Caco-2 (cell line): ENCODE data around the gene MCTP1. TPM values are rescaled to one million over a fixed set of nuclear protein-coding genes. Genes with fewer than 3 reads are reported as not detected.

Experiments
- BruUV-seq: library from RNA; stranded (reverse); fragments of 400-500 nt; replicated peaks from 2 replicates; lab custom pipeline; 2021; lab: Mats Ljungman, UMichigan
- CTCF ChIA-PET: fragments of 300-600 bp; sonication (Branson Sonifier 250); formaldehyde crosslinking; loops from one replicate; lab custom pipeline; 2022; ENCODE audit warnings: antibody characterized with exemption; lab: Charles Lee
- POLR2A ChIA-PET: fragments of 300-600 bp; sonication (Branson Sonifier 250); formaldehyde crosslinking; loops from one replicate; lab custom pipeline; 2022; ENCODE audit warnings: antibody characterized with exemption; lab: Charles Lee
- DNase-seq, 2 experiments: peaks; one replicate each; pipeline versions ENCODE4 v3.0.0 to v3.0.0-alpha.2; 2020 to 2022
- H3K27me3 ChIP-seq: replicated peaks from 2 replicates; pipeline ENCODE4 v1.6.0; 2011; ENCODE audit warnings: low read length; ENCODE audit not compliant: control insufficient read depth, insufficient read depth
- H3K36me3 ChIP-seq: 2 replicates; pipeline ENCODE4 v1.5.1; 2011; ENCODE audit warnings: low read length; ENCODE audit not compliant: control insufficient read depth, insufficient read depth
- H3K4me1 ChIP-seq: fragments of 250-450 bp; sonication (Bioruptor Pico); 2 replicates; pipeline ENCODE4 v1.5.1; 2020; ENCODE audit warnings: mild to moderate bottlenecking
- H3K4me3 ChIP-seq: 2 replicates; pipeline ENCODE4 v1.5.1; 2011; ENCODE audit warnings: low read depth, mild to moderate bottlenecking, control low read depth, low read length
- H3K9me3 ChIP-seq: fragments of 250-450 bp; sonication (Bioruptor Pico); 2 replicates; pipeline ENCODE4 v1.5.1; 2020; ENCODE audit warnings: mild to moderate bottlenecking, moderate library complexity
- H3K27ac Mint-ChIP-seq: one replicate; pipeline ENCODE4 v1.8.0; 2022; ENCODE audit warnings: mixed read lengths; ENCODE audit not compliant: unreplicated experiment
- H3K27me3 Mint-ChIP-seq: one replicate; pipeline ENCODE4 v1.8.0; 2022; ENCODE audit warnings: mixed read lengths; ENCODE audit not compliant: insufficient read depth, unreplicated experiment
- H3K36me3 Mint-ChIP-seq: one replicate; pipeline ENCODE4 v1.8.0; 2022; ENCODE audit warnings: mild to moderate bottlenecking, mixed read lengths; ENCODE audit not compliant: insufficient read depth, unreplicated experiment
- H3K4me1 Mint-ChIP-seq: one replicate; pipeline ENCODE4 v1.8.0; 2022; ENCODE audit warnings: low read depth, mixed read lengths; ENCODE audit not compliant: unreplicated experiment
- H3K4me3 Mint-ChIP-seq: one replicate; pipeline ENCODE4 v1.8.0; 2022; ENCODE audit warnings: mild to moderate bottlenecking, moderate library complexity, mixed read lengths; ENCODE audit not compliant: unreplicated experiment
- H3K9me3 Mint-ChIP-seq: one replicate; pipeline ENCODE4 v1.8.0; 2022; ENCODE audit warnings: mixed read lengths; ENCODE audit not compliant: unreplicated experiment
- intact Hi-C: fragments of 100-400 bp; cut with micrococcal nuclease; formaldehyde crosslinking; loops from one replicate; pipeline ENCODE4 v1.10.0; 2022; ENCODE audit not compliant: unreplicated experiment
- total RNA-seq: library from RNA; stranded (reverse); gene quantifications from 2 replicates; pipeline ENCODE4 v1.2.3, GENCODE V29; 2022
- TF ChIP-seq, protein P1 (sequence below), 2 experiments: fragments of 200-600 bp in 1 of 2; IDR thresholded peaks; 1 replicate in 1 of 2; 2 replicates in 1 of 2; pipeline versions ENCODE4 v1.5.1 to v1.8.0; 2011 to 2022; ENCODE audit warnings: antibody characterized with exemption in 1 of 2, control low read depth in 1 of 2, inconsistent platforms in 1 of 2, low read depth in 1 of 2, low read length in 1 of 2, mild to moderate bottlenecking in 1 of 2, moderate library complexity in 1 of 2; ENCODE audit not compliant: insufficient read depth in 1 of 2, severe bottlenecking in 1 of 2, unreplicated experiment in 1 of 2

MCTP1 gene
- total RNA-seq, 1 experiment from 2014 or later: 3.2 TPM

DNA sequence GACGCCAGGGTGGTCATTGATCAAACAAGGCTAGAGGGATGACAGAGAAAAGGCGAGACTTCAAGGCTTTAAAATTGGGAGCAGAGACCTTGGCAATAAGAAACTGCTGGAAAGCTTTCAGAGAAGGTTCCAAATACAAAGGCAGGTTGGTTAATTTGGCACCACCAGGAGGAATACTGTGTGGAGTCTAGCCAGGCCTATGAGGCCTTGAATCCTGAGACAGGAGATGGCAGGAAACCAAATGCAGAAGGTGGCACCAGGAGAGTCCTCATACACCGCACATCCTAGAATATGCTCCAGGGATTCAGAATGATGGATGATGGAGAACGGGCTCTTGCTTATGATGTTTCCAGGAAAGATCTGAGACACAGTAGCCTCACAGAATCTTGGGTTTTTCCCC lies 90.0 kb downstream of the MCTP1 start:
- Mint-ChIP-seq H3K4me3 (no peak overlapping the region), H3K4me1 (no peaks in the 10 kb centered on the region), H3K9me3 (no peaks in the 10 kb centered on the region), H3K27ac (no peak overlapping the region), H3K36me3 (no peaks in the 10 kb centered on the region), H3K27me3 (no peaks in the 10 kb centered on the region)
- Histone ChIP-seq H3K4me1 (no peaks in the 10 kb centered on the region), H3K27me3 (no peaks in the 10 kb centered on the region), H3K9me3 (no peaks in the 10 kb centered on the region), H3K36me3 (no peaks in the 10 kb centered on the region), H3K4me3 (no peak overlapping the region)
- TF ChIP-seq, protein P1, sequence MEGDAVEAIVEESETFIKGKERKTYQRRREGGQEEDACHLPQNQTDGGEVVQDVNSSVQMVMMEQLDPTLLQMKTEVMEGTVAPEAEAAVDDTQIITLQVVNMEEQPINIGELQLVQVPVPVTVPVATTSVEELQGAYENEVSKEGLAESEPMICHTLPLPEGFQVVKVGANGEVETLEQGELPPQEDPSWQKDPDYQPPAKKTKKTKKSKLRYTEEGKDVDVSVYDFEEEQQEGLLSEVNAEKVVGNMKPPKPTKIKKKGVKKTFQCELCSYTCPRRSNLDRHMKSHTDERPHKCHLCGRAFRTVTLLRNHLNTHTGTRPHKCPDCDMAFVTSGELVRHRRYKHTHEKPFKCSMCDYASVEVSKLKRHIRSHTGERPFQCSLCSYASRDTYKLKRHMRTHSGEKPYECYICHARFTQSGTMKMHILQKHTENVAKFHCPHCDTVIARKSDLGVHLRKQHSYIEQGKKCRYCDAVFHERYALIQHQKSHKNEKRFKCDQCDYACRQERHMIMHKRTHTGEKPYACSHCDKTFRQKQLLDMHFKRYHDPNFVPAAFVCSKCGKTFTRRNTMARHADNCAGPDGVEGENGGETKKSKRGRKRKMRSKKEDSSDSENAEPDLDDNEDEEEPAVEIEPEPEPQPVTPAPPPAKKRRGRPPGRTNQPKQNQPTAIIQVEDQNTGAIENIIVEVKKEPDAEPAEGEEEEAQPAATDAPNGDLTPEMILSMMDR (IDR thresholded peaks at IDR 0.05; ENCODE audit: insufficient read depth in 1 of 2, low read depth in 1 of 2, low read length in 1 of 2, severe bottlenecking in 1 of 2, unreplicated experiment in 1 of 2): no peak
- BruUV-seq: no TSS peak
- intact Hi-C loops: no loop called here
- DNase-seq: no peak
- ChIA-PET CTCF (no interaction called here), POLR2A (no interaction called here)

DNA sequence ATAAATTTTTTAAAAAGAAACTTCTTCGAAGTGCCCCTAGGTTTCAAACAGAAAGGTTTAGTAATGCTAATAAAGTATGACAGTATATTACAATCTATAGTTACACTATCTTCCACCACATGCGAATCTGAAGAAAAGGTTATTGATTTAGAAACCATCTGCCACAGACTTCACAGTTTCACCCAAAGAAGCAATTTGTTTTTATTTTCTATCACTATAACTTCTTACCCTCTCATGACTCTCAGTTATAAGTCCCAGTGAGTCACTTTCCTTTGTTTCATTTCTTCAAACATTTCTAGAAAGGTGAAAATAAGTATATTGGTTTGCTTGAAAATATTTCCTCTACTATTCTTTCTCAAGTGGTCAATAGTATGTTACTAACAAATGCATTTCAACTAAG lies 93.6 kb downstream of the MCTP1 start:
- CTCF ChIA-PET: no interaction called here
- H3K4me3 Mint-ChIP-seq: no peak overlapping the region
- no TSS peak for BruUV-seq
- peaks cover 3% of the 10 kb centered on the region for H3K27me3 Mint-ChIP-seq
- no peaks in the 10 kb centered on the region for H3K9me3 Mint-ChIP-seq
- no peaks in the 10 kb centered on the region for H3K36me3 Mint-ChIP-seq
- DNase-seq: no peak
- H3K4me1 ChIP-seq: no peaks in the 10 kb centered on the region
- H3K27me3 ChIP-seq: no peaks in the 10 kb centered on the region
- no peak overlapping the region for H3K4me3 ChIP-seq
- POLR2A ChIA-PET: no interaction called here
- no peaks in the 10 kb centered on the region for H3K9me3 ChIP-seq
- H3K36me3 ChIP-seq: no peaks in the 10 kb centered on the region
- TF ChIP-seq, protein P1 (IDR thresholded peaks at IDR 0.05; ENCODE audit: insufficient read depth in 1 of 2, low read depth in 1 of 2, low read length in 1 of 2, severe bottlenecking in 1 of 2, unreplicated experiment in 1 of 2): no peak
- intact Hi-C loops: no loop called here
- no peaks in the 10 kb centered on the region for H3K4me1 Mint-ChIP-seq
- no peak overlapping the region for H3K27ac Mint-ChIP-seq

DNA sequence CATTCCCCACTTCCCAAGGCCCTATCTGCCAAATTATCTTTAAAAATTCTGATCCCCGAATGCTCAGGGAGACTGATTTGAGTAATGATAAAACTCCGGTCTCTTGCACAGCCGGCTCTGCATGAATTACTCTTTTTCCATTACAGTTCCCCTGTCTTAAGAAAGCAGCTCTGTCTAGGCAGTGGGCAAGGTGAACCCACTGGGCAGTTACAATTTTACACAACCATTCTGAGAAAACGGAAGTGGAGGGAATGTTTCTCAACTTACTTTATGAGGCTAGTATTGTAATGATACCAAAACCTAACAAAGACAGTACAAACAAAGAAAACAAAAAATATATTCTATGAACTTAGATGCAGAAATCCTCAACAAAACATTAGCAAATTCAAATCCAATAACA lies 100.0 kb downstream of the MCTP1 start:
- Histone ChIP-seq H3K9me3 (no peaks in the 10 kb centered on the region), H3K4me3 (no peak overlapping the region), H3K36me3 (no peaks in the 10 kb centered on the region), H3K4me1 (no peaks in the 10 kb centered on the region), H3K27me3 (no peaks in the 10 kb centered on the region)
- BruUV-seq: no TSS peak
- Mint-ChIP-seq H3K27ac (no peak overlapping the region), H3K36me3 (no peaks in the 10 kb centered on the region), H3K4me1 (no peaks in the 10 kb centered on the region), H3K27me3 (peaks cover 3% of the 10 kb centered on the region), H3K9me3 (no peaks in the 10 kb centered on the region), H3K4me3 (no peak overlapping the region)
- DNase-seq: no peak
- POLR2A ChIA-PET: no interaction called here
- TF ChIP-seq, protein P1 (IDR thresholded peaks at IDR 0.05; ENCODE audit: insufficient read depth in 1 of 2, low read depth in 1 of 2, low read length in 1 of 2, severe bottlenecking in 1 of 2, unreplicated experiment in 1 of 2): no peak
- CTCF ChIA-PET: no interaction called here
- intact Hi-C loops: no loop called here
